Islet precursor cell (in vitro differentiated cells): Measurements from ENCODE around the gene CTDSP2.
"Not testable (repeated sequence)": the region's sequence is repeated elsewhere in the genome, so short reads cannot be mapped to it uniquely, and the experiment has no call there.

ENCODE experiments used
- DNase-seq: peaks from one replicate; pipeline ENCODE4 v3.0.0-alpha.2; 2018

The CTDSP2 gene

DNA sequence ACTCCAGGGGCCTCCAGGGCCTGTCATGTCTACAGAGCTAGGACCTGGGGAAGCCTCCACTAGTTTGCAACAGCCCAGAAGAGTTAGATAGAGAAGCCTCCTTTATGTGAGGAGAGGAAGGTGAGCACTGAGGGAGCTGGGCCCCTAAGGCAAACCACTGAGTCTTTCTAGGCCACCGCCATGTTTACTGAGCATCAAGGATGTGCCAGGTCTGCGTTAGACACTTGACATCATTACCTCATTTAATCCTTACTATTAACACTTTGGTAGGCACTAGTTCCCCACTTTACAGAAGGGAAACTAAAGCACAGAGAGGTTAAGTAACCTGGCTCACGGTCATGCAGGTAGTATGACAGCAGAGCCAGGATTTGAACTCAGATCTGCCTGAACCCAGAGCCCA, 12.9 kb downstream of the CTDSP2 start:
- DNase-seq: no peak

DNA sequence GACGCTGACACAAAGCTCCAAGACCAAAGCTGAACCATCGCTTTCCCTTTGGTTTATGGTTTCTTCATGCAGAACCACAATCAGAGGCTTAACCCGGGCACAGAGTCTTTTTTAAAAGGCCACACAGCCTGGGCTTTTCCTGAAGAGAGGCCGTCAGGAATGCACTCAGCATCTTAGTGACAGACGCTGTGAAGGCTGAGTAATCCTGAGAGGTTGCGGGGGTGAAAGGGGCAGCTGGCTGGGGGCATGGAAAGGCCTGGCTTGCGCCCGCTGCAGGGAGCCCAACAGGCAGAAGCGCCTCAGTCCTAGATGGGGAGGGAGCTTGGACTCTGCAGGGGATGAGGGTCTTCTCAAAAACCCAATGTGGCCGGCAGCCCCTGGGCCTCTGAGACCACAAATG, 13.6 kb downstream of the CTDSP2 start:
- DNase-seq: peak; percentile 76

GRCh38 chr12:57830393-57830792, 16.1 kb downstream of the CTDSP2 start:
- no peak for DNase-seq

DNA sequence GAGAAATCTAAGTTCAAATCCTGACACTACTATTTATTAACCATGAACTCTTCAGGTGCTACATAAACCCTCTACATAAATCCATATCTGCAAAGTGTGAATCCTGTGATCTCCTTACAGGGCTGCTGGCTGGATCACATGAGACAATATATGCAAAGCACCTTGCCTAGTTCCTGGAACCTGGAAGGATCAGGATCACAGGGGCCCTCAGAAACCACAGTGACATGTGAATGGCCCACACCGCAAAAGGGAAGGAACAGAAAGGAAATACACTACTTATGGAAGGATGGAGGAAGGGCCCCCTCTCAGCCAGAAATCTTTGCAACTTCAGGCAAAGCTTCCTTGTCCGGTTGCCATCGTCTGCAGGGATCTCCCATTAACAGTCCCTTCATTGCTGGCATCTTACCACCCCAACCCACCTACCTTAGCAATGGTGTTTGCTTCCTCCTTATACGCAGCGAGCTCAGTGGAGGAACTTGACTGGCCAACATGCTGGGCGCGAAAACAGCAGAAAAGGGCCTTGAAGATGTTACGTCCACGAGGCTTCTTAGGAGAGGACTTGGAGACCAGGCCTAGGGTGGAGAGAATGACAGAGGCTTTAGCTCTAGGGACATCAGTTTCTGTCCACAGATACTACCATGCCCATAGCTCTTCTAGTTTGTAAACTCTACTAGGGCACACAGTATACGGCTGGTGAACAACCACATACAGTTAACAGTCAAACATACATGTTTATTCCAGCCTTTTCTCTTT, 17.3 kb downstream of the CTDSP2 start:
- no peak for DNase-seq

DNA sequence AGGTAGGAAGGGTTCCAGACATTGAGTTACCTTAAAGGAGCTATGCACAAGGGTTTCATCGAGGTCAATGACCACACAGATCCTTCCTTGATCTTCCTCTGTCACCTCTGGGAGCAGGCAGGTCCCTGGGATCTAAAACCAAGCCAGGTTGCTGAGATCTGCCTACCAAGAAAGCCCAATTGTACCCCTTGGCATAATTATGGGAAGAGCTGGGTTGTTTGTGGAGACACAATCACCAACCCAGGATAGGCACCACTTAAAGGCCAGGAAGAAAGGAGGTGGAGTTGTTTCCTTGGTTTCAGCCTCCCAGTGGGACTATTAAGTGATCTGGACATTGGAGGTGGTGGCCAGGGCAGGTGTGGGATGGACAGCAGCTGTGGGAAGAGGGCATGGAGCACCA, 19.6 kb downstream of the CTDSP2 start:
- no peak for DNase-seq

DNA sequence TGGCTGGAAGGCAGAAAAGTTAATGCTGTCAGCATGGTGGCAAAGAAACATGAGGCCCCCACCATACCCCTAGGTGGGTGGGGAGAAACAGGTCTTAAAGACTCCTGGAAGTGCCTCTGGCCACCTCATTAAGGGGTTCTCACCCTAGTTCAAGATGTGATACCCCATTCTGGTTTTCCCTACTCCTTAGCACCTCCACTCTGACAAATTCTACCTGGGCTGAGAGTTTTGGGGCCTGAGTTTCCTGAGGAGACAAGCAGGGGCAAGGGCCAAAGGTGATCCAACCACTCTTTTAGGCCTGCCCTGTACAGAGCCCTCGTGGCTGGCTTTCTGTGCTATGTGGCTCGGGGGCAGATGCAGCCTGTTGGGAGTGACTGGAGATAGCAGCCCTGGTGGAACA, 20.1 kb downstream of the CTDSP2 start:
- no peak for DNase-seq

- DNase-seq: no peak
These were observed 21.1 kb downstream of the CTDSP2 start for GRCh38 chr12:57825451-57825850.

DNA sequence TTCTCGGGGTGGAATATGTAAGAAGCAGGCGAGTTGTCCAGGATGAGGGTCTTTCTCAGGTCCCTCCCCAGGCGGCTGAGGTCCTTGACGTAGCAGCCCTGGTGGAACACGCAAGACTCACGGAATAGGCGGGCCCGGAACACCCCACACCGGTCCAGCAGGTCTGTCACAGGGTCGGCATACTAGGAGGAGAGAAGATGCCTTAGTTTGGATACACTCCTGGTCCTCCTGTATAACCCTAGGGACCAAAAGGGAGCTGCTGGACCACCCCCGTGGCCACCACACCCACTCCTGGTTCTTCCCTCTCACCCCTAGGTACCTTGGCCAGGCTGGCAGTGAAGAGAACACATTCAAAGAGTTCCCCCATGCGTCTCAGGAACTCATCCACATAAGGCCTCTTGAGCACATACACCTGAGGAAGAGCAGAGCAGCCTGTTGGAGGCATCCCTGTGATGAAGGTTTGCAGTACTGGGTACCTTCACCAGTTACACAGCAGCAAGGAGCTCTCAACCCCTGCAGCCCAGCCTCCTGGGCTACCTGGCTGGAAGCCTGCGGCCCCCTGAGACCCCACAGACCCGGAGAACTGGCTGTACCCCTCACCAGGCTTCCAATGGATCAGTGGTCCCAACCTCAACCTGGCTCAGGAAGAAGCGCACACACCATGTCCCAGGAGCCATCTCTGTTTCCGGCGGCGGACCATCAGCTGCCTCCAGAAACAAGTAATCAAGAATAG, 22.5 kb downstream of the CTDSP2 start:
- no peak for DNase-seq

- no peak for DNase-seq
These were observed 23.2 kb downstream of the CTDSP2 start for GRCh38 chr12:57823131-57823907.

DNA sequence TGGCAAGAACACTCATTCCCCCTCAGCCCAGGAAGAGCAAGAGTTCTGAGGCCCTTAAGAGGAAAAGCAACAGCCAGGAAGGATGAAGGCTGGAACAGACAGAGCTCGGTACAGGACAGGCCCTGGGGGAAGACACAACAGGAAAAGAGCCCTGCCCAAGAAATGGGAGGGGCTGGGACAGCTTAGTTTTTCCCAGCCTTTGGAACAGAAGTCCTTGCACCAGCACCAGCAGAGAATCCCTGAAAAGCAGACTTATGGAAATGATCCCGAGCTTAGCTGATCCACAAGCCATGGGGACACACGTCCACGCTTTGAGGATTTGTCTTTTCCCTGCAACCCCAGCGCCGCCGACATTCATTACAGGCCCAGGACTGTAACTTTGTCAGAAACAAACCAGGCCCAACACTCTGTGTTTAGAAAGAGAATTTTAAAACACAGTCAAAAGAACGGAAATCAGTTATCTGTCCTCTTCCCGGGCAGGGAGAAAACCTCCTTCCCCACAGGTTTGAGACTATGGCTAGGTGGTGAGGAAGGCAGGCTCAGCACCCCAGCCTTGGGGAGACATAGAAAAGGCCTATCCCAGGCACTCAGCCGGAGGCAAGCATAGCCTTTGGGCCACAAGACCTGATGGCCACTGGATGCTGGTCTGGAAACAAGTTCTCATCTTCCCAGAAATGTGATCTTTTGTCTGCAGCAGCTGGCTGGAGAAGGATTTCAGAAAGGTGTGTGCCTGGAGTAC, 24.0 kb downstream of the CTDSP2 start:
- no peak for DNase-seq

GRCh38 chr12:57821474-57822214, 24.9 kb downstream of the CTDSP2 start:
- DNase-seq: no peak

DNA sequence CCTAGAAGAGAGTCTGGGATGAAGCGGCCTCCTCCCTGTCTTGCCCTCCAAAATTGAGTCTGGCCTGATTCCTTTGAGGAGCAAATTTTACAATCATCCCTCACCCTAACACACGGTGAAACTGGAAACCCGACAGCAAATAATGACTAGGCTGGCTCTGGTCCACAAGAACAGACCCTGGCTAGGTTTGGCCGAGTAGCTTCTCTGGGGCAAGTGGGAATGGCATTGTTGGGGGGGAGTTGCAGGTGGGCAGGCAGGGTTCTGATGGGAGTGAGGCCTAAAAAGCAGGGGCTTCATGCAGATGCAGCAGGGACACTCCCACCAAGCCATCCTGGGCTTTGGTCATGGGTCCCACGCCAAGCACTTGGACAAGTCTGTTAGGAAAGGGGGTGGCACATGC, 25.5 kb downstream of the CTDSP2 start:
- not testable (repeated sequence) for DNase-seq

DNA sequence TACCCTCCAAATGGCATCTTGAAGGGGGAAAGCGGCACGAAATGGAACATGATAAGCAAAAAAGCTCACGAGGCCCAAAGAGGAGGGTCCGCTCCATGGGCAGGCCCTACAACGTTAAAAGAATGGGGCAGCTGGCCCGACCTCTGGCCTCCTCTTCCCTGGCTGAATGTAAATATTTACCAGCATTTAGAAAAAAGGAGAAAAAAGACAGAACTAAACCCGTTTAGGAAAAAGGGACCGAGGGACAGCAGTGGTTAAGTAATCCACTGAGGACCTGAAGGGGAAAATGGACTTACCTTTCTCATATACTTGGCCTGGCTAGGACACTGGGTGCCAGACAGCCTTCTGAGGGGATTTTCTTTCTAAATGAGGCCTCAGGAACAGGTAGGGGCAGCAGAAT, 26.4 kb downstream of the CTDSP2 start:
- DNase-seq: not testable (repeated sequence)

- DNase-seq: not testable (repeated sequence)
These were observed 28.6 kb downstream of the CTDSP2 start for GRCh38 chr12:57817990-57818331.

DNA sequence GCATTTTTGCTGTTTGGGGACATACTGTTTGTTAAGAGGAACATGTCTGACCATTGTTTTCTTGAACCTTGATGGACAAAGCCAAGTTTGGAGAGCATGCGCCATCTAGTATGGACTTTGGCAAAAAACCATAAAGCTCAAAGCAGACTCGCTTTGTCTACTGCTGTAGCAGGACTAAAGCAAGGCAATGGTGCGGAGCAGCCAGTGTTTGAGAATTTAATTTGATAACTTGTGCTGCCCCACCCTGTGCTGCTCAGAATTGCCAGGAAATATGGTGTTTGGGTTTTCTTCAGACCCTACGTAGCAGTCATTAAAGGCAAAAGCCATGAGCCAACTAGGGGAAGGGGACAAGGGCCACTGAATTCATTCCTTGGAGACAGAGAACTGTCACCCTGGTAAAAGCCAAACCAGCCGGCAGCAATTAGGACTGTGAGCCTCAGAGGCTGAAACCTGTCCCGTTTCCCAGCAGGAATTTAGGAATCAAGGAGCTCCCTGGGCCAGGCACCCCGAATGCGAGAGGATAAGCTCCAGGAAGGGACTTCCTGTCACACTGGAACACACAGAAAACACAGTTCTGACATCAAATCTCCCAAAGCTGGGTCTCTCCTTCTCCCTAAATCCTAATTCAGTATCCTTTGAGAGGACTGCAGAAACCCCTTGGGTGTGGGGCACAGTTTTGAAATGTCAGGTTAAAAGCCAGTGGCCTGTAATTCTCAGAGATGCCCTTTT, 29.1 kb downstream of the CTDSP2 start:
- no peak for DNase-seq

- no peak for DNase-seq
These were observed 29.7 kb downstream of the CTDSP2 start for GRCh38 chr12:57816855-57817151.

GRCh38 chr12:57816001-57816854, 30.3 kb downstream of the CTDSP2 start:
- no peak for DNase-seq

- DNase-seq: peak; percentile 79
These were observed 31.1 kb downstream of the CTDSP2 start for GRCh38 chr12:57815177-57816000.

DNA sequence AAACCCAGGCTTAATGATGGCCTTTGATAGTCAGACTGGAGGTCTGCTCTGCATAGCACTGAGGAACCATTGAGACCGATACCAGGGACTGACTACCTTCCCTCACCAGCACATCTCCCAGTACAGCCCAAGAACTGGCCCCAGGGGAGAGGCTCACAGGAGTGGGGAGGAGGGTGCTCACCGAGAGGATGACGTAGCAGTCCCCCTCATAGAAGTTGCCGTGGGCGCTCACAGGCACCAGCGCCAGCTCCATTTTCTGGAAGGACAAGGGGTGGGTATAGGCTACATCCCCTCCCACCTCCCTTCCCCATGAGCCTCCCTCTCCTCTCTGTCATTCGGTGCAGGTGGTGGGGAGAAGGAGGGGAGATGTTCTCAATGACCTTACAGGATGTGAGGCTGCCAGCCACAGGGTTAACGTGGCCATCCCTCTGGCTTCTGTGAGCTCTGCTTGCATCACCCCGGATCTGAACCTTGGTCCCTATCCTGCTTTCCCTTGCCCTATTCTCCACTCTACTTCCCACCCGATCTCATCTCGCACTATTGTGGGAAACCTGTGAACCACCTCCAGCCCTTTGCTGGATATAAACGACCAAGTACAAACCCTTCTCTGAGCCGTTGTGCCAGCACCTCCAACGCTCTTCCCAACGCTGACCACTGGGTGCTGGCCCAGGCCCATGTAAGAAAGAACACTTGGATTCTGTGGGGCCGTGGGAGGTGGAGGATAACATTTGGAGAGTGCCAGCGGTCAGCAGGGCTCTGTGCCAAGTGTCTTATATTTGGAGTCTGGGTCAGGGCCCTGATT, 32.4 kb downstream of the CTDSP2 start:
- DNase-seq: no peak
